Measurements from ENCODE around the gene TMEM214.

TMEM214 gene

DNA sequence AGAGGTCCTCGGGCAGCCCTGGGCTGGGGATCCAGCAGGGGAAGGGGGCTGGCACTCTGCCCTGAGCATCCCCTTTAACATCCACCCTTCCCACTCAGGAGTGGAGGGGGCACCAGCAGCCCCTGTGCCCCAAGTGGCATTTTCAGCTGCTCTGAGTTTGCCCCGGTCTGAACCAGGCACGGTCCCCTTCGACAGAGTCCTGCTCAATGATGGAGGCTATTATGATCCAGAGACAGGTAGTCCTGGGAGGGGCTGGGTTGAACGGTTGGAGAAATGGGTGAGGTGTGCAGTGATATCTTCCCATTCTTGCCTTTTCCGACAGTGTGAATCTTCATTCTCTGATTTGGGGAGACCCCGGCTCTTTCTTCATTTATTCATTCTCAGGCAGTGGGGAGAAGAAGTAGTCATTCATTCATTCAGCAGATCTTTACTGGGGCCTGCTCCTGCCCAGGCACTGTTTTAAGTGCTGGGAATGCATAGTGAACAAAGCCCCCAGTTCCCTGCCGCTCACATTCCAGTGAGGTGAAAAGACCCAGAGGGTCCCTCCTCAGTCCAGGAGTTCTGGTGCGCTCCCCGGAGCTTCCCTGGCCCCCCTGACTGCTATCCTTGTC lies 52.4 kb downstream of the TMEM214 start:
- no peak for DNase-seq (ENCODE audit: low read depth in 2 of 2)

DNA sequence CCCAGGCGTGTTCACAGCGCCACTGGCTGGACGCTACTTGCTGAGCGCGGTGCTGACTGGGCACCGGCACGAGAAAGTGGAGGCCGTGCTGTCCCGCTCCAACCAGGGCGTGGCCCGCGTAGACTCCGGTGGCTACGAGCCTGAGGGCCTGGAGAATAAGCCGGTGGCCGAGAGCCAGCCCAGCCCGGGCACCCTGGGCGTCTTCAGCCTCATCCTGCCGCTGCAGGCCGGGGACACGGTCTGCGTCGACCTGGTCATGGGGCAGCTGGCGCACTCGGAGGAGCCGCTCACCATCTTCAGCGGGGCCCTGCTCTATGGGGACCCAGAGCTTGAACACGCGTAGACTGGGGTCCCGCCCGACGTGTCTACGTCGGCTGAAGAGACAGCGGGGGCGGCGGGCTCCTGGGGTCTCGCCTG lies 52.9 kb downstream of the TMEM214 start:
- no peak for DNase-seq (ENCODE audit: low read depth in 2 of 2)

DNA sequence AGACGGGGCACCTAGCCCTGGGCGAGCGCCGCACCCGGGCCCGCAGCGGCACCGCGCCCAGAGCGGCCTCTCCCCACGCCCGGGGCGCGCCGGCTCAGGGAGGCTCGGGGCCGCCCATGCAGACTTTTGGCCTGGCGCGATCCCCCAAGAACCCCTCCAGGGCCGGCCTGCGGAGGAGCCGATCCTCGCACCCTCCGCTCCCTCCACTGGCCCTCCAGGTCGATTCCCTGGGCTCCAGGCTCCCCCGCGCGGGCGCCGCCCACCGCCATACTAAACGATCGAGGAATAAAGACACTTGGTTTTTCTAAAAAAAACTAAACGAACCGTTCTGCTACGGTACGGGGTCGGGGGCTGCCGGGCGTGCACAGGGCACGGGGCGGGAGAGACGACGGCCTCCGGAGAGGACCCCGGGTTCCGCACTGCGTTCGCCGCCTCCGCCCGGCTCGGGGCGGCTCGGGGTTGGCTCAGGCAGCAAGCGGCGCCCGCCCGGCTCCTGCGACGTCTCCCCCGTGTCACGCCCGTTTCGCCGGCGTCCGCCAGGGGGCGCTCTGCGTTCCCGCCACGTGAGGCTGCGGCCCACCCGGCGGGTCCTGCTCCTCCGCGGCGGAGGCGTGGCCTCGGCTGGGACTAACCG lies 53.4 kb downstream of the TMEM214 start:
- peak; percentile 97 to 98 for DNase-seq (ENCODE audit: low read depth in 2 of 2)

DNA sequence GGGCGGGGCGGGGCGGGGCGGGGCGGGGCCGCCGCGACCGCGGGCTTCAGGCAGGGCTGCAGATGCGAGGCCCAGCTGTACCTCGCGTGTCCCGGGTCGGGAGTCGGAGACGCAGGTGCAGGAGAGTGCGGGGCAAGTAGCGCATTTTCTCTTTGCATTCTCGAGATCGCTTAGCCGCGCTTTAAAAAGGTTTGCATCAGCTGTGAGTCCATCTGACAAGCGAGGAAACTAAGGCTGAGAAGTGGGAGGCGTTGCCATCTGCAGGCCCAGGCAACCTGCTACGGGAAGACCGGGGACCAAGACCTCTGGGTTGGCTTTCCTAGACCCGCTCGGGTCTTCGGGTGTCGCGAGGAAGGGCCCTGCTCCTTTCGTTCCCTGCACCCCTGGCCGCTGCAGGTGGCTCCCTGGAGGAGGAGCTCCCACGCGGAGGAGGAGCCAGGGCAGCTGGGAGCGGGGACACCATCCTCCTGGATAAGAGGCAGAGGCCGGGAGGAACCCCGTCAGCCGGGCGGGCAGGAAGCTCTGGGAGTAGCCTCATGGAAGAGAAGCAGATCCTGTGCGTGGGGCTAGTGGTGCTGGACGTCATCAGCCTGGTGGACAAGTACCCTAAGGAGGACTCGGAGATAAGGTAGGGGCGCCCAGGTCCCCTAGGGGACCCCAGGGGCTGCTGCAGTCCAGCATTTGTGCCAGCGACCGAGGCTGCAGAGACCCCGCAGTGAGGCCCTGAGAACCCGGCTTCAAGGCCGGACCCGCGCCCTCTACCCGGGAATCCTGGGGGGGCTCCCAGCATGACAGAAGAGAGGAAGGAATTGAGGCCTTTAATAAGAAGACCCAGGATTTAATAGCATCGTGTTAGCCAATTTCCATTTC lies 54.2 kb downstream of the TMEM214 start, which contains the start of gene KHK:
Gene KHK (plus strand): TSS at position 49 of the 870 bp plus-strand sequence. CDS start 488 bp downstream, at position 537.
- DNase-seq (ENCODE audit: low read depth in 2 of 2), result no peak

DNA sequence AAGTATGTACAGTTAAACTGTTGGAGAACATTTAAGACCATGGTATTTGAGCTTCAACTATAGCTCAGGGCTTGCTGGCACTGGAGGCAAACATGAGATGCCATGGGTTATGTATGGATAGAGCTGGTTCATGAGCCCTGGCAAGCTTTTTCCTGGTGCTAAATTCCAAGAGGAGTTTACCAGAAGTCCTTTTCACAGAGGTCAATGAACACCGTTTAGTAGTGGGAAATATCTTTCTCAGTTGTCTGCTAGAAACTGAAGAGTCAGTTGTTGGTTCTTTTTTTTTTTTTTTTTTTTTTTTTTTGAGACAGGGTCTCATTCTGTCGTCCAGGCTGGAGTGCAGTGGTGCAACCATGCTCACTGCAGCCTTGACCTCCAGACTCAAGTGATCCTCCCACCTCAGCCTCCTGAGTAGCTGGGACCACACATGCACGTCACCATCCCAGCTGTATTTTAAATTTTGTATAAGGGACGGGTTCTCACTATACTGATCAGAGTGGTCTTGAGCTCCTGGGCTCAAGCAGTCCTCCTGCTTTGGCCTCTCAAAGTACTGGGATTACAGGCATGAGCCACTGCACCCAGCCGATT lies 55.2 kb downstream of the TMEM214 start:
- DNase-seq (ENCODE audit: low read depth in 2 of 2), result no peak

DNA sequence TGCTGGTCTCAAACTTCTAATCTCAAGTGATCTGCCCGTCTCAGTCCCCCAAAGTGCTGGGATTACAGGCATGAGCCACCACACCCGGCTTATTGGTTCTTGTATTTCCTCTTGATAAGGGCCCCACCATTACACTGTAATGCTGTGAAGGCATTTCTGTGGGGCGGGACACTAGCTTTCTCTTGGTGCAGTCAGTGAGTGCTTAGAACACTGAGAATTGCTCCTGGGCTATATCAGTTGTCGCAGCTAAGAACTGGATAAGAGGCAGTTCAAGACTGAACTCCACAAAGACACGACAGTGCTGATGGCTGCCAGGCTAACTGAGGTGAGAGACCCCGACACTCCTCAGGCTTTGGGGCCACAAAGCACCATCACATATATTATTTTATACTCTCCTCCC lies 55.9 kb downstream of the TMEM214 start:
- DNase-seq (ENCODE audit: low read depth in 2 of 2), result no peak

DNA sequence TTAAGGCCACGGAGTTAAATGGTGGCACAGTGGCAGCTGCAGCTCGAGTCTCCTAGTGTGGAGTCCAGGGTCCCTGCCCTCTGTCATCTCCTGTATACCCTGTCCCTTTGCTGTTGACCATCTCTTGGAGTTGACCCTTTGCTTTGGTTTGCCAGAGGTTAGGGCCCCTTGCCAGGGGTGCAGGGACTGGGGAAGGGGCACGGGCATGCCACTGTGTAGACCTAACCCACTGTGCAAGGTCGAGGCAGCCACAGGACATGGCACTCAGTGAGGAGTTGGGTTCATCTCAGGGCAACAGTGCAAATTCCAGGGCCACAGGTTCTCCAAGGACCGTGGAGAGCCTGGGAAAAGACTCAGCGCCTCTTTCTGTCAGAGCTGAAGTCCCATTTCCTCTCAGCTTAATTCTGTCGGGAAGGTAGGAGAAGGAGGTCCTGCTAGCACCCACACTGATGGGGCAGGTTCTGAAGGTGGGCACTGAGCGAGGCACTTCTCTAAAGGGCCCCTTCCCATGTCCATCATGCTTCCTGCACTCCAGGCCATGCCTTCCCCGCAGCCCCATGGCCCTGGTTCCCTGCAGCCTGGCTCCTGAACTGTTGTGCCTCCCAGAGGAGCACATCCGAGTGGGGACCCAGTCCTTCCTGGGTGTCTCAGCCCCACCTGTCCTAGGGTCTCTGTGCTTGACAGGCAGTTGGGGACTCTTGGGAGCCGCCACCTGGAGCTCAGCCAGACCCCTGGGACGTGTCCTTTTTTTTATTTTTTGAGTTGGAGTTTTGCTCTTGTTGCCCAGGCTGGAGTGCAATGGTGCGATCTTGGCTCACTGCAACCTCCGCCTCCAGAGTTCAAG lies 56.6 kb downstream of the TMEM214 start:
- DNase-seq (ENCODE audit: low read depth in 2 of 2), result no peak
